GM18951 (cell line): Measurements from ENCODE around the gene CCNY.

ENCODE experiments used
- POLR2A ChIP-seq: IDR thresholded peaks from 4 replicates; pipeline ENCODE4 v1.6.1; 2011; ENCODE audit warnings: mild to moderate bottlenecking; ENCODE audit not compliant: insufficient read length, insufficient read depth; ENCODE audit errors: extremely low read depth
- in situ Hi-C: fragments of 300-500 bp; cut with MboI; formaldehyde crosslinking; loops from one replicate; pipeline ENCODE4 v1.12.0; 2022; ENCODE audit warnings: low sequenced_read_pairs, mixed read lengths, inconsistent platforms; ENCODE audit not compliant: unreplicated experiment

The CCNY gene

DNA sequence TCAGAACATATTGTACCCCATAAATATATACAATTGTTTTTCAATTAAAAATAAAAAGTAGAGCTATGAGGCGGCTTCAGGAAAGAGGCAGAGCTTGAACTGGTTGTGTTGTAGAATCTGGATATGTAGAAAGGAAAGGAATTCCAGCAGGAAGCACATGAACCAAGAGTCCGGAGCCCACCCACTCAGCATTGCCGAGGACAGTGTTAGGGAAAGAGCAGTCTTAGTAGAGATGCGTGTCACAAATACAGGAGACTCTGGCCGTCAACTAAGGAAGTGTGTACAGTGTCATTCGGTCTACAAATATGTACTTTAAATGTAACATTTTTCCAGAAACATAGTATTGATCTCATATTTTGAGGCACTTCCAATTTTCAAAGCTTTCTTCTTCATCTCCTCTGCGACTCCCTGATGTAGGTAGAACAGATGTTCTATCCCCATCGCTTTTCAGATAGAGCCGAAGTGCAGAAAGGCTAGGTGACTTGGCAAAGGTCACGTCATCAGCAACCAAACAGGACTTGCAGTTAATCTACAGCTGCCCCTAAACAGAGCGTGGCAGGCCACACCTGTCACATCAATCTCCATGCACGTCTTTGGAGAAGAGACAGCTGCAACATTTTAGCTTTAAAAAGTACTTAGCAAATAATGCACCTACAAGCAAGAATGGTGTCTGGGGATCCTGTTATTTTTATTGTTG, 243.6 kb downstream of the CCNY start:
- no peak for TF ChIP-seq POLR2A
- in situ Hi-C loops, result loop anchor here (25.0 kb wide), 1 partner anchor 468 kb away; no protein-coding TSS in a partner anchor

DNA sequence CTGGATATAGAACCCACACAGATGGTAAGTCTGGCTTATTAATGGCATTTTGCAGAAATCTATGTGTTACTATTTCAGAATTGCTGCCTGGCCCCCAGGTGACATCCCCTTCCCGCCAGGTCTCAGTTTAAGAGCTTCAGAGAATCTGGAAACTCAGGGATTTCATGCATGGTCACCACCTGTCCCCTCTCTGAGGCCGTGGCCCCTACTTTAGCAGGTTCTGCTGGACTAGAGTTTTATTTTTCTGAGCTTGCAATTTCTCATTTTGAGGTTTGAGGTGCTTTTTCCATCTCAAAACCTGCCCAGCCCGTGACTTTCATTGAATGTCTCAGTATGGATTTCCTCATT, 244.1 kb downstream of the CCNY start:
- in situ Hi-C loops, result loop anchor here (25.0 kb wide), 1 partner anchor 468 kb away; no protein-coding TSS in a partner anchor
- TF ChIP-seq POLR2A, result no peak

DNA sequence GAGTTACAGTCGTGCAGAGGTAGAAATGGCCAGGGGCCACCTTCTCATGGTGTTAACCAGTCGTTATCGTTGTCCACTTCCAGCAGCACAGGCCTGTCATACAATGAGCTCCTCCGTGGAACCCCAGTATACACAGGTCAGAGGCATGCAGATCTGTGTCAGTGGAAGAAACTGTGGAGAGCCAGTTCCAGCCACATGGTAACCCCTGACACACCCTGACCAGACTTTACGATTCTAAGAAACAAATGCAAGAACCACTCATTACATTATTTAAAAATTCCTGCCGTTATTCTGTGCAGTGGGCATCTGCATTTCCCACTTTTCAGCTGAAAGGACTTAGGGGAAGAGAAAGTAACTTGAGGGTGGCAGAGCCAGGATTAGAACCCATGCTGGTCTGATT, 245.3 kb downstream of the CCNY start:
- TF ChIP-seq POLR2A, result no peak
- in situ Hi-C loops, result loop anchor here (25.0 kb wide), 1 partner anchor 469 kb away; no protein-coding TSS in a partner anchor

- in situ Hi-C loops, result loop anchor here (25.0 kb wide), 1 partner anchor 473 kb away; no protein-coding TSS in a partner anchor
- TF ChIP-seq POLR2A, result no peak
These were observed 248.6 kb downstream of the CCNY start for GRCh38 chr10:35584946-35585345.

DNA sequence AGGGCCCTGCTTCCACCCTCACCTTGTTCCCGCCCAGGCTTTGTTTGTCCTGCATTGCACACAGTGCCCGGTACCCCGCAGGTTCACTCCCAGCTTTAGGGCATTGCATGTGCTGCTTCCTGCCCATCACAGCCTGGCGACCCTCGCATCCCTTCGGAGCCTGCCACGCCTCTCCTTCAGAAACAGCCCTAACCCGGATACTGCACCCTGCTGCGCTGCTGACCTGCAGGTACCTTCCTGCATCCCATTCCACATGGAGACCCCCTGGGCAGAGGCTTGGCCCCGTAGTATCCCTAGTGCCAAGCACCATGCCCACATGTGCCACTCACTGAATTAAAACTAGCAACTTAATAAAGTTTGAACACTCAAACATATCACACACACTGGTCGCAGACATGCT, 249.0 kb downstream of the CCNY start:
- in situ Hi-C loops, result loop anchor here (25.0 kb wide), 1 partner anchor 473 kb away; no protein-coding TSS in a partner anchor
- no peak for TF ChIP-seq POLR2A

DNA sequence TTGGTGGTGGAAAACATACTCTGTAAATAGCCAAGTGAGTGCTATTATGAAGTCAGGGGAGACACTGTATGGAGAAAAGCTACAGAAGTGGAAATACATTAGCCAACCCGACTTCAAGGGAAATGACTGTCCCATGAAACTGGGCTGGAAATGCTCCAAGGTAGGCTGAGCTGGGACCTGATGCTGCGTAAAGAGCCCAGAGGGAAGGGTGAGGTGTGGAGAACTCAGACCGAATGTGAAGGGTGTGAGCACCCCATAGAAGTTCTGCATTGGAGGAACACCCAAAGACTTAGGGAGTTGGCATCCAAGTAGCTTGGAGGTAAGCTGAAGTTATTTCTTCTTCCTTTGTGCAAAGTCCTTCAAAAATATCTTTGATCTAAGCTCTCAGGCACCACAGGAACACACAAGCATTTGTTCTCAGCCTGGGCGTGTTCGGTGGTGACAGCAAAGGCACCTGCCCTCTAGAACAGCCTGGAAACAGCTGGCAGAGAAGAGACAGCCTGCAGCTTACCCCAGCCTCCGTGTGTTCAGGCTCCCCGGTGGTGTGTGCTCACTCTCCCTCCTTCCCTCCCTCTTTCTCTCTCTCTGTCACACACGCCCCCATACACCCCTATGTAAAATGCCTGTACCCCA, 249.7 kb downstream of the CCNY start:
- in situ Hi-C loops, result loop anchor here (25.0 kb wide), 1 partner anchor 474 kb away; no protein-coding TSS in a partner anchor
- no peak for TF ChIP-seq POLR2A

DNA sequence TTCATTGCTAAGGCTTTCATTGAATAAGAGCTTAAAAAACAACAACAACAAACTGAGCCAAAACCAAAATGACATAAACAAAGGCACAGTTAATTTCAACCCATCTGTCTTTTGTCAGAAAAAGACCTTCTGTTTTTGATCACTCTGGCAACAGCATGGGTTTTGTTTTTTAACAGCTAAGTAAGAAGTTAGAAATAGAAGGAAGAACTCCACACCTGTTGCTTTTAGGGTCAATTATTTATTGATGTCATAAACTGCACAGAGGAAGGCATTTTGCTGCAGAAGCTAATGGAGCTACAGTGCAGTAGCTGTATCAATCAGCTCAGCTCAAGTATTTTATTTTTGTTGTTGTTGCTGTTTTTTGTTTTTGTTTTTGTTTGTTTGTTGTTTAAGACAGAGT, 252.5 kb downstream of the CCNY start:
- TF ChIP-seq POLR2A, result no peak
- in situ Hi-C loops, result loop anchor here (25.0 kb wide), 1 partner anchor 477 kb away; no protein-coding TSS in a partner anchor

DNA sequence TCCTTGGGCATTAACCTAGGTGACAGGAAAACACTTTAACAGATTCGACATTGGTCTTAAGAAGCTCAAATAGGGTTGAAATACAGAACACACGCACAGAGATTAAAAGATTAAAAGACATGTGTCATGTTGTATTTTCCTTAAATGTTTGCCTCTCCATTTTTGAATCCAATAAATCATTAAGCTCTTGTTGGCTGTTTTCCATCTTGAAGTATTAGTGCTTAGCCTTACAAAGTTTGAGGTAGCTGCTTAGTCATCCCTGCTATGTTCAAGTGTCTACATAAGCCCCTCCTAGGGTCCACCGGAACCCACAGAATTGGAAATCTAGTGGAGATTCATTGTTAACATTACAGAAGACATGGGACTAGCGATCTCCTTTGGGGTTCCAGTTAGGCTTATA, 256.1 kb downstream of the CCNY start:
- in situ Hi-C loops, result loop anchor here (25.0 kb wide), 1 partner anchor 480 kb away; no protein-coding TSS in a partner anchor
- TF ChIP-seq POLR2A, result no peak

DNA sequence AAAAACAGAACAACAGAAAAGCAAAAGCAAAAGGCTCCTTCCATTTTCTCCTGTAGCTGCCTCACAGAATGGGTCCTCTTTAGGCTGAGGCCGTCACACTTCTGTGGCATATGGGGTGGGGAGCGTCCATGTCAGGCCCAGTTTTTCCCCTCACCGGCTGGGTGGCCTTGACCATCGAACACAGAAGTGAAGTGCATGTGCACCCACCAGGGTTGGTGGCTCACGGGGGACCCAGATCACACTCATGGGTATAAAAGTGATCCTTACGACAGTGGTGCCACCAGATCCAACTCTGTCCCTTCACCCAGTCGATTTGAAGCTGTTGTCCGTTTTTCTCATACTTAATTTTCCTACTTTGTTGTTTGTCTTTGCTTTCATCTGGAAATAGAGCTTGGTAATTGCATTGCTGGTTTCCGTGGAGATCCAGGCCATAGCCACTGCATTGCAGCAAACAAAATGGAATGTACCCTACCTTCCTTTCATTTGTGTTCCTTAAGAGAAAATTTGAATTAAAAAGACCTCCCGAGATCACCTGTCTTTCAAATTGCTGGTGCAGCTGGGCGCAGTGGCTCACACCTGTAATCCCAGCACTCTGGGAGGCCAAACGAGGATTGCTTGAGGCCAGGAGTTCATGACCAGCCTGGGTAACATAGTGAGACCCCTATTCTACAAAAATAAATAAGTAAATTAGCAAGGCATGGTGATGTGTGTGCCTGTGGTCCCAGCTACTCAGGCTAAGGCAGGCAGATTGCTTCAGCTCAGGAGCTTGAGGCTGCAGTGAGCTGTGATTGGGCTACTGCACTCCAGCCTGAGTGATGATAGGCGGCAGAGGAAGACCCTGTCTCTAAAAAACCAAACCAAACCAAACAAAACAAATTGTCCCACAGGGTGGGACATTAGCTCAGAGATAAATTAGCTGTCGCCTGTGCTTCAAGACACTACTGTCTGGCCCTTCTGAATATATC, 258.1 kb downstream of the CCNY start:
- in situ Hi-C loops, result loop anchor here (25.0 kb wide), 1 partner anchor 482 kb away; no protein-coding TSS in a partner anchor
- no peak for TF ChIP-seq POLR2A

DNA sequence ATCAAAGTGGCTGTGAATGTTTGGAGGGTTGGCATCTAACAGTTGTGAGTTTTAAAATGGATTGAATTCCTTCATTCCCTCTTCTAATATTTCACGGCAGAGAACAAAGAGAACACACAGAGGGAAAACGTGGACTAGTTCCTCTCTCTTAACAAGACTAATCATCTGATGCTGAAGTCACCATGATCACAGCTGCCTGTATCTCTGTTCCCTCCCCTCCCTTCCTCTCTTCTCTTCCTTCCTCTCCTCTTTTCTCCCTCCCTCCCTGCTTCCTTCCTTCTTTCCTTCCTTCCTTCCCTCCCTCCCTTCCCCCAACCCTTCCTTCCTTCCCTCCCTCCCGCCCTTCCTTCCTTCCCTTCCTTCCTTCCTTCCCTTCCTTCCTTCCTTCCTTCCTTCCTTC, 258.8 kb downstream of the CCNY start:
- TF ChIP-seq POLR2A, result no peak
- in situ Hi-C loops, result loop anchor here (25.0 kb wide), 1 partner anchor 483 kb away; no protein-coding TSS in a partner anchor

DNA sequence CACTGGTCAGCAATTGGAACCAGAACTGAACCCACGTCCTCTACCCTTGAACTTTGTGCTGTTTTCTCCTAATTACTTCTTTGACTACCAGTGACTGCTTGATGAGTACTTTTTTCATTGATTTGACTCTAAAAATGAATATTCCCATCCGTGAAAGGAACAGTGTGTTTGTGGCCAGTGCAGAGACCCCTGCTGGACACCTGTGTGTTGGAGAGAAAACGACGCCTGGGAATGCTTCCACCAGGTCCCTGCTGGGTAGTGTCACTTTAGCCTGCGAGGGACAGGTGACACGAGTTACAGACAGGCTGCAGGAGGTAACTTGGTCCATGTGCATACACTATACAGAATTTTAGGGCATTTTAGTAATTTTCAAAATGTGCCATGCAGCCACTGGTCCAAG, 262.1 kb downstream of the CCNY start:
- TF ChIP-seq POLR2A, result no peak
- in situ Hi-C loops, result loop anchor here (25.0 kb wide), 1 partner anchor 486 kb away; no protein-coding TSS in a partner anchor

DNA sequence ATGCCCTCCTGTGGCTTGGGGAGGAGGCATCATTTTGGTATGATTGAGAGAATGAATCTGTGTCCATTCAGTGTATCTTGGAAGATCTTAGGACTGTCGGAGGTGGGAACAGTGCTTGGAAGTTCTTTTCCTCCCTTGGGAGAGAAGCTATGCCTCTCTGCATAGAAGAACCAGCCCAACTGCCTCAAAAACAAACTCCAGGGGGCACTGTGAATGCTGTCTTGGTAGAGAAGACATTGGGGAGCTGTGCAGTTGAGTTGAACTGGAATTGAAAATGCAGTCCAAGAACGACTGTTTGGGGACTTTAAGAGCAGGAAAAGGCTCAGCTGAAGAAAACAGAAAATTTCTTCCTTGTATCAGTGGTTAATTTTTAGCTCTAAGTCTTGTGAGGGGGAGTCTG, 263.9 kb downstream of the CCNY start:
- in situ Hi-C loops, result no loop called here
- TF ChIP-seq POLR2A, result no peak

GRCh38 chr10:35605191-35605590, 268.9 kb downstream of the CCNY start, which contains the start of gene GJD4:
Gene GJD4, plus strand, starts transcription at chr10:35605341. Its CDS starts 227 bp downstream, at chr10:35605568.
- no peak for TF ChIP-seq POLR2A
- in situ Hi-C loops, result no loop called here

DNA sequence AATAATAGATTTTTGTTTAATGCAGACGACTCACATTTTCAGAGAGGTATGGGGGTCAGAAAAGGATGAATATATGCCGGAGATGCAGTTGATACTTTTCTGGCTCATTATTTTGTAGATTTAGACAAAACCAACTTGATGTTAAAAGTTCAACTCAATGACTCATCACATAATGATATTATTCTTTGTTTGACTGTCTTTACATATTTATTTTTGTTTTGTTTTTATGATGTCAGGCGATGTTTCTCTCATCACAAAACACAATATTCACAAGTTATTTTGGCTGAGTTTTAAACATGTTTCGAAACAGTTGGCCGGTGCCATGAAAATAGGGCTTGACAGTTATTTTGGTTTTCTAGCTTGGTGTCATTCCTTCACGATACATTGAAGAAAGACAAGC, 270.1 kb downstream of the CCNY start:
- in situ Hi-C loops, result no loop called here
- TF ChIP-seq POLR2A, result no peak
